Activated naive CD4-positive, alpha-beta T cell treated with anti-CD3 and anti-CD28 coated beads, Interleukin-2, amount 50 U/mL, for 16 hours (primary cell): ENCODE measurements around the gene SPPL3.
"Not testable (repeated sequence)": the region's sequence is repeated elsewhere in the genome, so short reads cannot be mapped to it uniquely, and the experiment has no call there.

ENCODE experiments used
- DNase-seq: peaks from one replicate; pipeline ENCODE4 v3.0.0-alpha.2; 2020

The SPPL3 gene

DNA sequence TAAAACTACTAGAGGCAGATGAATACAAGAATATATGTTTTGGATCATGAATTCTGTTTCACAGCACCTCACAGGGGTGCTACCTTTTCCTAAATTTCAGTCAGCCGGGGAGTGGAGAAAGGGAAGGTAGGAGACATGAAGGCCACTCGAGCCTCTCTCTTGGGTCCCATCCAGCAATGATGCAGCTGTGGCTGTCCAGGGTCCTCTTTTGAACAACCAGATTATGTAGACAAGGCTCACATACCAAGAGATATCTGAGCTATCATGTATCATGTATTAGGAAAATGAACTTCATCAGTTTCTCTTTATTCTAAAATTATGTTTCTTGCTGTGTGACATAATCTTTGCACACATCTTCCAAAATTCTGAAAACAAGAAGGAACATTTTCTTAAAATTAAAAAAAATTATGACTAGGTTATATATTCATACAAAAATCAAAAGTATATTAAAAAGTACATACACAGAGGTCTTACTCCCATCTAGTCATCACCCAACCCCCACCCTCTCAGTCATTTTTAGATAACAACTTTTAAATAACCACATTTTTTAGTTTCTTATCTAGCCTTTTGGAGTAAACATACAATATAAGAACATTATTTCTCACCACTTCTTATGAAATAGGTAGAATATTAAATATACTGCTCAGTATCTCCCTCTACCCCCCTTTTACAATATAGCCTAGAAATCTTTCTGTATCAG is 89.8 kb downstream of the SPPL3 start:
- DNase-seq, result no peak

DNA sequence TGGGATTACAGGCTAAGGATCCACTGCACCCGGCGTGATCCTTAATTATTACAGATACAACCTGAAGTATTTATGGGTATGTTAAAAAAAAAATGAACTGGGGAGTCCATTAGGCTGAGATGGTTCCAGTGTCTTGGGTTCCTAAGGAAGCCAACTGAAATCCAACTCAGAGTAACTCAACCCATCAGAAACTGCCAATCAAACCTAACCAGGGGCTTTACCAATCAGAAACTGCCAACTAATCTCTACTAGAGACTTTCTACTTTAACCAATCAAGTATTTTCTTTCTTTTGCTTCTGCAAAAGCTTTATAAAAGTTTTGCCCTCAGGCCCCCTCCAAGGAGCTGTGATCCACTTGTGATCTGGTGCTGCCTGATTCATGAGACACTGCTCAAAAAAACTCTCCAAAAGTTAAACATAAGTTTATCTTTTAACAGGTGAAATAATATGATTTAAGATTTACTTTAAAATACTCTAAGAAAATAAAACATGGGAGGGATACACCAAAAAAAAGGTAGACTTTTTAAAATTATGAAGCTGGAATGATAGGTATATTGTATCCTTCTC is 90.5 kb downstream of the SPPL3 start:
- DNase-seq, result no peak

DNA sequence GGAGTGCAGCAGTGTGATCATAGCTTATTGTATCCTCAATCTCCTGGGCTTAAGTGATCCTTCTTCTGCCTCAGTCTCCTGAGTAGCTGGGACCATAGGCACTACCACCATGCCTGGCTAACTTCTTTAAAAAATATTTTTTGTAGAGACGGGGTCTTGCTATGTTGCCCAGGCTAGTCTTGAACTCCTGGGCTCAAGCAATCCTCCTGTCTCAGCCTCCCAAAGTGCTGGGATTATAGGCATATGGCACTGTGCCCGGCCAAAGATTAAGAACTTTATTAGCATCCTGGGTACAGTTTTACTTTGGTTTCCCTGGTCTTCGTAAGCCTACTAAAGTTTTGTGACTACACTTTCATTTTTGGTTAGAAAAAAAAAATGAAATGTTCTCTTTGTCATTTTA is 94.1 kb downstream of the SPPL3 start:
- no peak for DNase-seq

DNA sequence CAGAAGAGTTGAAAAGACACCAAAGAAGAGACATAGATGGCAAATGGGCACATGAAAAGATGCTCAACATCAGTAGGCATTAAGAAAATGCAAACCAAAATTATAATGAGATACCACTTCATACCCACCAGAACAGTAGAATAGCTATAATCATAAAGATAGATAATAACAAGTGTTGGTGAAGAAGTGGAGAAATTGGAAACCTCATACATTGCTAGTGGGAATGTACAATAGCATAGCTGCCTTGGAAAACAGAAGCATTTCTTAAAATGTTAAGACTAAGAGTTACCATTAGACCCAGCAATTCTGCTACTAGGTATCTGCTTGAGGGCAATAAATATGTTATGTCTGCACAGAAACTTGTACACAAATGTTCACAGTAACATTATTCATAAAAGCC is 99.7 kb downstream of the SPPL3 start:
- no peak for DNase-seq

DNA sequence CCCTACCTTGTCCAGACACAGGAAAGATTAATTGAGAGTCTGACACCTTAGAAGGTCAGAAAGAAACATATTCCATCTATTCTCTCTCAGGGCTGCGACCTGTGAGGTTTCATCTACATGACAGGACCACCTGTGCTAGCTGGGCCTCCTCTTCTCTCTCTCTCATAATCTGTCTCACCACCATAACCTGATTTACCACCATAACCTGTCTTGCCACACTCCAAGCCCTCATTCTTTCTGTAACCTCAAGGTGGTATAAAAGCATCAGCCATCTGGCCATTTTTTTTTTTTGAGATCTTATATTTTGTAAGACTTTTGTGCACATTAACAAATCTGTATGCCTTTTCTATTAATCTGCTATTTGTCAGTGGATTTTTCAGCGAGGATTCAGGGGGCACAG is 103.0 kb downstream of the SPPL3 start:
- DNase-seq, result no peak

DNA sequence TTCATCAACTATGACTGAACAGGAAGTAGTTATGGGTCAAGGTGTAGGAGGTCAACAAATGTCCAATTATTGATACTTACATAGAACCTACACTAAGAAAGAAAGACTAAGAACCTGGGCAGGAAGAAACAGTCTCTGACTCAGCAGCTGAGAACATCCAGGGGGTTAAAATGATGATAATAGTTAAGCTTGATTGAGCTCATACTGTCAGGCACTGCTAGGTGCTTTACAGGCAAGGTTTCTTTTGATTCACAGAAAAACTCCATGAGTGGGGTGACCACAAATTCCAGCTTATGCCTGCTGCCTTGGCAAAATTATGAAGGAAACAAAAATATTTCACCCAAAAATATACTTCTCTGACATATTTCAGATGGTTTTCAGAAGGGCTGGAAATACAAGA is 103.5 kb downstream of the SPPL3 start:
- no peak for DNase-seq

DNA sequence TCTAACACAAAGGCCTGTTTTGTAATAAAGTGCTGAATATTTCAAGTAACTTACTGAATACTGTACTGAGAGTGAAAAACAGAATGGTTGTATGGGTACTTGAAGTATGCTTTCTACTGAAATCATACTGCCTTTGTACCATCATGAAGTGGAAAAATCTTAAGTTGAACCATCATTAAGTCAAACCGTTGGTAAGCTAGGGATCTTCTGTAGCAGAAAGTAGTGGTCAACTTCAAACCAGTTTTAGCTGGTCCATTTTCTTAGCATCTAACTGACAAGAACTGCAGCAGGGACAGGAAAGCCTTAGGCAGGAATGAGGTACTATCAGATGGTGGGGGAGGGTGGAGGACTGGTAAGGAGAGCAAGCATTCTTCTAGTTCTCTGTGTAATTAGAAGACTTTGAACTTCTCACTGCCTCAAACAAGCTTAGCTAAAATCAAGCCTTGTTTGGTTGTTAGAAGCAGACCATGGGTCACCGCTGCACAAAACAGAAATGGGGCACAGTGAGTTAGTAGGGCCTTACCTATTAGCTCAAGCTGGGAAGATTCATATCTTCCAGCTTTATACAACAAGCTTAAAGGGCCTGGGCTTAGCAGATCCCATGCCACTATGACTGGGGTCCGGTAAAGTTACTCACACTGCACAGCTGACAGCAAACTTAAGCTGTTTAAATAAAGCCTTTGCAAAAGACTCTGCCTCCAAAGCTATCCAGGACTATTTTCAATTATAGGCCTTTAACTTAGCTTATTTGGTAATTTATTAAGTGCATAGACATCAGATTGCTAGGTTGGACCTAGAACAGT is 104.7 kb downstream of the SPPL3 start:
- no peak for DNase-seq

DNA sequence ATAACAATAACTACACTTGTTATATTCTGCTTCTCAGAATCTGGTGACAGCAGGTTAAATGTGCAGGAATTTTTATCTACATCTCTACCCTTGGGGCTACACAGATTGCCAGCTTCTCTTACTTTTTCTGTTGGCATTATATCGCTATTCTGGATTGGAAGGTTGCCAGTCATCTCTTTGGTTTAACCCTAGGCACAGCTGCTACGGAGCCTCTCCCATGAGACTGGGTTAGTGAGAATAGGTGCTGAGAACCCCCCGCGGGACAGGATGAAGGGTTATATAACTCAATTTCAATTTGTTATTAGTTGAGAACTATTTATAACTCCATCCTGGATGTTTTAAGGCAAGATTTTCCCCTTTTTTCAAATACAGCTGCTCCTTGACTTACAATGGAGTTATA is 105.5 kb downstream of the SPPL3 start:
- DNase-seq, result no peak

DNA sequence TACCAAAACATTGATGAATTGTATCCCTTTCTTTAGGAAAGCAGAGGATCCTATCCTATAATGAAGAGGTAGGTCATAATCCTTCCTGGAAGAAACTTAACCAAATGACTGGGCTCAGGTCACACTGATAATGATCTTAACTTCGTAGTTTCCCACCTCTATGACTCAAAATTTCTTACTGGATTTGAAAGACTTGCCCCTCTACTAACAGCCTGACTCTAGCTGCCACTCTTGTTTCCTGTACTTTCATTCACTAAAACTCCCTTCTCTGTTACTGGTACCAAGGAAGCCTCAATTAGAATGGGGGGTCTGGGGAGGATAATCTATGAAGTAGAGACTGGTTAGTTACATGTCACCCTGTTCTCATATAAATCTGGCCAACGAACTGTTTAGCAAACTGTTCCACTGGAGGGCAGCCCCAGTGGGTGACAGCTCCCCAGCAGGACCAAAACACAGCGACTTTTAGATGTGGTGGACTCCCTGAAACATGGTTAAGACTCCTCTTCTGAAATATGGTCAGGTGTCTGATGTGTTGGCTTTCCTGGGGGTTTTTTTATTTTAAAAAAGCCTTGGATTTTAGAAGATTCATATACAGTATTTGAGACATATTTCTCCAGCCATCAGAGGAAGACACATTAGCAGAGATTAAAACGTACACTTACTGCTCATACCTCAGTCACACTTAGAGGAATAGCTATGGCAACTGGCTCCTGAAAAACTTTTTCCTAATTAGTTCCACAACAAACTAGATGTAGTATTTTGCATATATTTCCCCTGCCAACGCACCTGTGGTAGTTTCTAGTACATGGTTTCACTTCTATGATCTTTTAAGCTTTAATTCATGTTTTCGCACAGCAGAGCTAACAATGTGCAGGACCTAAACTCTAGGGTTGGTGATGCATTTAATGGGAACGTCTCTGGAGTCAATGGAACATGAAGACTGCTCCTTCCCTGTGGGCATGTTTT is 106.2 kb downstream of the SPPL3 start:
- DNase-seq, result no peak

DNA sequence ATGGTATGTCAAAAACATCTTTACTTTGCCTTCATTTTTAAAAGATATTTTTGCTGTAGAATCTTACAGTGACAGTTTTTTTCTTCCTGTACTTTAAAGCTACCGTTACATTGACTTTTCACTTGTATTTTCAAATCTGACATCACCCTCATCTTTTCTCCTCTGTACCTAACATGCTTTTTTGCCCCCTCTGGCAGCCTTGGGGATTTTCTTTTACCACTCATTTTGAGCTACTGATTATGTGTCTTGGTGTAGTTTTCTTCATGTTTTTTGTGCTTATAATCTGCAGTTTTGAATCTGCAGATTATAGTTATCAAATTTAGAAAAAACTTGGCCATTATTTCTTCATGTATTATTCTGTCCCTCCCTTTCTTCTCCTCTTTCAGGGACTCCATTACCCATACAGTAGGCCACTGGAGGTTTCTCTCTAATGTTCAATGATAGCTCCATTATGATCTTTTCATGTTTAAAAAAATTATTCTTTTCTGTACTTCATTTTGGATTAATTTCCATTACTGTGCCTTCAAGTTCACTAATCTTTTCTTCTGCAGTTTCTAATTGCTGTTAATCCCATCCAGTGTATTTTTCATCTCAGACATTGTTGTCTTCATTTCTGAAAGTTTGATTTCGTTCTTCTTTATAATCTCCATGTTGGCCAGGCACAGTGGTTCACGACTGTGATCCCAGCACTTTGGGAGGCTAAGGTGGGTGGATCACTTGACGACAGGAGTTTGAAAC is 108.5 kb downstream of the SPPL3 start:
- DNase-seq, result no peak

DNA sequence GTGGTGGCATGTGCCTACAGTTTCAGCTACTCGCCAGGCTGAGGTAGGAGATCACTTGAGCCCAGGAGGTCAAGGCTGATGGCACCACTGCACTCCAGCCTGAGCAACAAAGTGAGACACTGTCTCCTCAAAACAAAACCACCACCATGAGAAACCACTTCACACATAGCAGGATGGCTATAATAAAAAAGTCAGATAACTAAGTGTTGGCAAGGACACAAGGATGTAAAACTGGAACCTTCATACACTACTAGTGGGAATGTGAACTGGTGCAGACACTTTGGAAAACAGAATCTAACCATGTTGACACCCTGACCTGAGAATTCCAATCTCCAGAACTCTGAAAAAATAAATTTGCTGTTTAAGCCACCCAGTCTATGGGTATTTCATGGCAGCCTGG is 110.8 kb downstream of the SPPL3 start:
- DNase-seq, result no peak

DNA sequence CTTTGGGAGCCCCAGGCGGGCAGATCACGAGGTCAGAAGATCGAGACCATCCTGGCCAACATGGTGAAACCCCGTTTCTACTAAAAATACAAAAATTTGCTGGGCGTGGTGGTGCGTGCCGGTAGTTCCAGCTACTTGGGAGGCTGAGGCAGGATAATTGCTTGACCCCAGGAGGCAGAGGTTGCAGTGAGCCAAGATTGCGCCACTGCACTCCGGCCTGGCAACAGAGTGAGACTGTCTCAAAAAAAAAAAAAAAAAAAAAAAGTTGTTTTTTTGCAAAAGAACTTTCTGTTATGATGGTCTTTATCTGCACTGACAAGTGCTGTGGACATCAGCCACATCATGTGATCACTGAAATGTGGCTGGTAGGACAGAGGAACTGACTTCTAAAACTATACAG is 111.7 kb downstream of the SPPL3 start:
- DNase-seq, result not testable (repeated sequence)

DNA sequence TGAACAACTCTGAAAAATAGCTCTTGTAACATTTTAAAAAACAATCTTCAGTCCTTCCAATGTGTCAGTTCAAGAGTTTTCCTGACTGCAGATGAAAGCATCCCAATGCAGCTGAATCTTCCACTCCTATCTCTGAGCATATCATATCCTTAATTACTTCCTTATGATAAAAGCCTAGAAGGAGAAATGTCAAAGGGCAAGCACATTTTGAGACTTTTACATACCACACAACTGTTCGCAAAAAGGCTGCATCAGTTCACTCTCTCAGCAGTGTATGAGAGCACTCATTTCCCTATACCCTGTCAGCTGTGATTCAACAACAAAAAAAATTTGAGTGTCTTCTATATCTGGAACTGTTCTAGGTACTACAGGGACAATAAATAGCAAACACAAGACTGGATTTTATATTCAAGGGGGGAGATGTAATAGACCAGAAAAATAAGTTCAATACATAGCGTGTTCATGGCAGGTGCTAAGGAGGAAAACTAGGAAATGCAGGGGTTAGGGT is 112.4 kb downstream of the SPPL3 start:
- no peak for DNase-seq

DNA sequence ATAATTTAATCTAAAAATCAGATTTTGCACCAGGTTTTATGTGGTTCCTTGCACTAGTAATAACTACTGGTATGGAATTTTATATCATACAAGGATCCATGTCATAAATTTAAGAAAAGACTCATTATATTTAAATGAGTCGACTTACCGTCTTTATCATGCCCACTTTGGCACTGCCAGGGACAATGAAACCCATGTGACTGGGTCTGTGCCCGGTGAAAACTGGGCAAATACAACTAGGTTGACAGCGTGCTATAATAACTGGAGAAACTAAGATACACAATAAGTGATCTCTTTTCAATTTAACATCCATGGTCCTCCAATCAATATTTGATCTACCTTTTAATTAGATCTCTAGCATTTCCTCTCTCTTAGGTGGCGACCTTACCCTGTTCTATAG is 114.0 kb downstream of the SPPL3 start:
- no peak for DNase-seq

DNA sequence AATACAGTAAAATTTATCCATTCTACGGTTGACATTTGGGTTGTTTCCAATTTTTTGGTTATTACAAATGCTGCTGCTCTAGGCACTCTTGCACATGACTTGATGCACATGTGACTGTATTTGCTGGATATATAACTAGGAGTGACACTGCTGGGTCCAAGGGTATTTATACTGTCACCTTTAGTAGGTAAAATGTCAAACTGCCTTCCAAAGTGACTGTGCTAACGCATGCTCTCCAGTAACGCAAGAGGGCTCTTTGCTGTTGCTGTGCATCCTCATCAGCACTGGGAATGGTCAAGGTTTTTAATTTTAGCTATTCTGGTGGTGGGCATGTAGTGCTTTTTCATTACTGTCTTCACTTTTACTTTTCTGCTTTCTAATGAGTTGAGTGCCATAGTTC is 116.3 kb downstream of the SPPL3 start:
- no peak for DNase-seq

DNA sequence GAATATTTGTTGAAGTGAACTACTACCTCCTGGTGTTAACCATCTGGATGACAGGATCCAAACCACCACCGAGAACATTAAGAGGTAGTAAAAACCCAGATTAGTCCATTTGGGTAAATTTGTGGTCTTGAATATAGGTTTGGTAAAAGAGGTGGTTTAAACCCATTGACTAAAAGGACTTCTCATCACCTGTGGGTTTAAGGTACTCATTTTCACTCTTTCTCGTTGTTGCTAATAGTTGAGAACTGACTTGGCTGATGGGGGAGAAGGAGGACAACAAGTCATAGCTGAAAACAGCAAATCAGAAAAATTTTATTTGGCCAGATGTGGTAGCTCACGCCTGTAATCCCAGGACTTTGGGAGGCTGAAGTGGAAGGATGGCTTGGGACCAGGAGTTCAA is 119.4 kb downstream of the SPPL3 start:
- no peak for DNase-seq

DNA sequence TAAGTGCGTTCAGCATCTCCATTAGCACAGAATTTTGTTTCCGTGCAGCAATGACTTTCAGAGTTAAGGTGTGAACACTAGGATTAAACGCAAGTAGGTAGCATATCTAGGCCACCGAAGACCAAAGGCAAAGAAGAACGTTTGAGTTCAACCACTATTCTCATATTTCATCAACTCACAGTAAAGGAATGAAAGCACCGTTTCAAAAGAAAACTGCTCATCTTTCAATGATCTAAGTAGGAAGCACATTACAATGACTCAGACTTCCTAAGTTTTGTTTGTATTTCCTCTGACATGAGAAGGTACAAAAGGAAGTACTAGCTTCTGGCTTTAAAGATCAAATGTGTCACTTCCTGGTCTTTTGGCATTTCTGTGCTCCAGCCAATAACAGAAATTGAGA is 121.0 kb downstream of the SPPL3 start:
- DNase-seq, result no peak

DNA sequence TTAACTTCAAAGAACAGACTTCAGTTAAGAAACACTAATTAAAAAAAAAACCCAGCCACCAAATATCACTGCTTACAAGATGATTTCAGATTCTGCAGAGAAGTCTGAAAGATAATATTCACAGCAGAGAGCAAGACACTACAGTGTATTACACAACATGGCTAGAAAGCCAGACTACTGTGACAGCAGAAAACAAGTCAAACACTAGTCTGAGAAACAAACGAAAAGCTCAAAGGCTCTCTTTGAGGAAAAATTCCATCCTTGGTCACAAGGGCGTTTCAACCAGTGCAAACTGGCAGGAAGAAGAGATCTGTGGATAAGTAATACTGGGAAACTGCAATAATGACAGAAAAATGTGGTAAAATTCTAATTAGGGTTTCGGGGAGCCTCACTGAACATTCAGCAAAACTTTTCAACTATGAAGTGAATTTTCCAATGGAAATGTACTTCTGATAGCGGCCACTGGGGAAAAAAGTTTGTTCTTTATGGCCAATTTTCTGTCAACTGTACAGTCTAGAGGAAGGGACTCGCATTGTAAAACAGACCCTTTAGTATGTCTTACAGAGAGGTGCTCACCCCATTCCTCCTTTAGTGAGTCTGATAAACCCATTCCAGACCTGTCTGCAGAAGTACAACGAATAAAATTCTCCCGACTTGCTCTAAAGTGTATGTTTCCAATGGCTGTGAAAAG is 128.2 kb downstream of the SPPL3 start:
- no peak for DNase-seq

DNA sequence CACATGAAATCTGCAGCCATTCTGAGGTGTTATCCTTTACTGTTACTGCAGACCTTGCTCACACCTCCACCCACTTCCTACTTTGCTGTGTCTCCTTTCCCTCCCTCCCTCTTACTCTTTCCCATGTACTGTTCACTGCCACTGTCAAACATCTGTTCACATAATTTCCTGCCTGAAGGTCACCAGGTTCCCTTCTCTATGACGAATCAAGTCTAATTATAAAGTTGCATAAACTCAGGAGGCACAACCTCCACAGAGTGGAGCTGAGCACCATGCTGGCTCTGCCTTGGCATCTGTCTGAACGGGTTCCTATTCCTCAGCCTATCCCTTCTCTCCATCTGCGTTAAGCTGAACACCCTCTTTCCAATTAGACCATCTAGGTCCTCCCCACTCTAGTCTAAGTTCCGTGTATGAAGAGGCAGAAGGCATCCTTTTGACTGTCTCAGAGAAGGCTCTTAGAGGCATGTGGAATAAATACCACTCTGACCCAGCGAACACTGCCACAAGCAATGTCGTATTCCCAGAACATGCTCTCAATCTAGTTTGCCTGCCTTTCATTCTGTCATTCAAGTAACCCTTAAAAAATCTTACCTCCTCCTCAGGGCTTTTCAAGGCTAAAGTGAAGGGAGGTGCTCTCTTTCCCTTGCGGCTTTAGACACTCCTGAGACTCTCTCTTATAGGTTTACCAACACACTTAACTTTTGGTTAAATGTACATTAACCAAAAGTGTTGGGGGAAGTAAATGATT is 129.8 kb downstream of the SPPL3 start:
- DNase-seq, result no peak

DNA sequence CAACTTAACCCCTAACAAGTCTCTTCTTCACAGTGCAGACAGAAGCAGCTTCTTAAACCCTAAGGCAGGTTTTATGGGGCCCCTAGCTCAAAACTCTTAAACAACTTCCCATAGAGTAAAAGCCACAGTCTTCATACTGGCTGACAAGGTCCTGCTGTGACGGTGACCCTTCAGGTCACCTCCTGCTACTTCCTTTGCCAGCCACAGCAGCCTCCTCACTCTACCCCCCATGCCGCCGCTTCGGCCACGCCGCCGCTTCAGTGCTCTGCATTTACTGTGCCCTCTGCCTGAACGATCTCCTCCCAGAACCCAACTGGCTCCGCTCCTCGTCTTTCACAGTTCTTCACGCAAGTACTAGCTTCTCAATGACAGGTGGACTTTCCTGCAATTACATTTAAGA is 133.1 kb downstream of the SPPL3 start:
- DNase-seq, result no peak
